Fibroblast of villous mesenchyme (primary cell): ENCODE data around the gene TEC. TPM values are rescaled to one million over a fixed set of nuclear protein-coding genes. Genes with fewer than 3 reads are reported as not detected.

Experiments
- DNase-seq: peaks from one replicate; pipeline ENCODE4 v3.0.0-alpha.2; 2010; ENCODE audit warnings: low read depth
- H3K4me3 ChIP-seq: 2 replicates; pipeline ENCODE4 v1.5.1; 2011; ENCODE audit warnings: low read depth, mild to moderate bottlenecking, low read length
- CTCF ChIP-seq: IDR thresholded peaks from 2 replicates; pipeline ENCODE4 v1.5.1; 2012; ENCODE audit warnings: low read depth, mild to moderate bottlenecking, low read length; ENCODE audit not compliant: insufficient read depth
- total RNA-seq: library from RNA; depleted of rRNA; stranded (reverse); fragments of >200 nt; gene quantifications from 2 replicates; pipeline ENCODE4 v1.2.3, GENCODE V29; 2012

TEC gene
- total RNA-seq, 1 donor = 0.43 TPM

- DNase-seq = no peak
- TF ChIP-seq CTCF = no peak
- no peak overlapping the region for H3K4me3 ChIP-seq
Observed at GRCh38 chr4:48121180-48121579, 148.5 kb downstream of the TEC start.

- DNase-seq = no peak
- no peak overlapping the region for H3K4me3 ChIP-seq
- no peak for TF ChIP-seq CTCF
Observed at GRCh38 chr4:48120132-48120531, 149.5 kb downstream of the TEC start.

DNA sequence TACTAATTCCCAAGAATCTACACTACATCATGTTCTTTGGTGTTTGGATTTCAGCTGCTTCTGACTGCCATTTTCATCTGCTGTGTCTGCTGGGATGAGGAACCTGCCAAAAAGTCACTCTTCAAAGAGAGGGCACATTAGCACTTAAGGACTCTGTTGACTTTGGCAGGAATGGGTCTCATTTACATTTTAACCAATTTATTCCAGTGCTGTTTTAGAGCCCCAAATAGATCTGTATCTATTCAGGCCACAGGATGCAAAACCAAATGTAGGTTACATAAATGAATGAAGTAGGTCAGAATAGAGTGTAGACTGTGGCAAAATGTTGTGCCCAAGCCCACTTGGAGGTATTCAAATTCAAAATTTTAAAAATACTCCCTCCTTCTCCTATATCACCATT, 150.0 kb downstream of the TEC start:
- TF ChIP-seq CTCF = no peak
- no peak for DNase-seq
- no peak overlapping the region for H3K4me3 ChIP-seq

- no peak overlapping the region for H3K4me3 ChIP-seq
- TF ChIP-seq CTCF = no peak
- DNase-seq = no peak
Observed at GRCh38 chr4:48118081-48118480, 151.6 kb downstream of the TEC start.

DNA sequence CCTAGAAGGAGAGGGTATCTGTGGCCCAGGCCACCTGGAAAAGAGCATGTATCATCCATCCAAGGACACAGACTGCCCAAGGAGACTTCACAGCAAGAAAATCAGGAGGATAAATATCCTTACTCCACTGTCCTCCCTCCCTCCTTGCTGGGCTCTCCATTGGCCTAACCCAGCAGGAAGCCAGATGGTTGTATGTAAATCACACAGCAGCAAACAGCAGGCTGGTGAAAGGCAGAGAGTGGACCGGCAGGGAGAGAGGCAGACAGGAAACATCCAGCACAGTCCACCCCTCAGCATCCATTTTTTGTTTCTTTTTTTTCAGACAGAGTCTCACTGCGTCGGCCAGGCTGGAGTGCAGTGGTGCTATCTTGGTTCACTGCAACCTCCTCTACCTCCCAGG, 153.1 kb downstream of the TEC start:
- no peak for DNase-seq
- H3K4me3 ChIP-seq = no peak overlapping the region
- TF ChIP-seq CTCF = no peak

DNA sequence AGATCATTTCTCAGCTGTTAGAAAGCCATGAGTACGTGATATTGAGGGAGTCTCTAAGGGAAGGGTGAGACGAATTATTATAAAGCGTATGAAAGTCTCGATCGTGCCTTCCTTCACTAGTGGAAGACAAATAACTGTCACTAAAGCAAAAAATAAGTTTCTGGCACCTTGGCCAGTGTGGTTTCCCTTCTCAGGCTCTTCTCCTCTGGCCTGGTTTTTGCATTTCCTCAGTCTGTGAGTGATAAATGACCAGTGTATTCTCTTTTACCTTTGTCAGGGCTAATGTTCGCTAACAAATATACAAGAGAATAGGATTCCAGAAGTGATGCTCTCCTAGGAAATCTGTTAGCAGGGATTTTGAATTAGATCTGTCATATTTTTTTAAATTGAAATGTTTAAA, 155.2 kb downstream of the TEC start:
- no peak overlapping the region for H3K4me3 ChIP-seq
- DNase-seq = no peak
- no peak for TF ChIP-seq CTCF

DNA sequence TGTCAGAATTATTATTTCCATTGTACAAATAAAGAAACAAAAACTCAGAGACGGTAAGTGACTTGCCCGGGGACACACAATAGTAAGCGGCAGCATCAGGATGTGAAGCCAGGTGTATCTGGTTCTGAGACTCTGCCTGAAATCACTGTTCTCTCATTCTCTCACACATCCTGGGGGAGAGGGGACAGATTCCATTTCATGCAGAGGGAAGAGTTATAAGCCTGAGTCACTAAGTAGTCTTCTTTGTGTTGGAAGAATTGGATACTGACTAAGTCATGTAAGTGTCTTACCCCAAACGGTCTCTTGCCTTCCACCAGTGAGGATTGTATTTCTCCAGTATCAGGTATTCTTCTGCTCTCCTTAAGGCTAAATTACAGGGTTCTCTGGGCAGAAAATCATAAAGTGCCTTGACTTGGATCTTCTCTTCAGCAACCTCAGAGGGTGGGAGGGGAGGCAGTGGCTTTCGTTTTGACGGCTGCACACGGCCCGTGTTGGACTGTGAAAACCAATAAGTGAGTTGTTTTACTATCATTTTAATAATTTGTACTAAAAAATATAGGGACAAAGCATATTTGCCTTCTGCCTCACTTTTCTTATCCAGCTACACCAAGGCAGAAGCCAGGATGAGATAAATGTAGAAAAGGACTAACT, 157.5 kb downstream of the TEC start:
- DNase-seq = no peak
- no peak for TF ChIP-seq CTCF

More for the DNA sequence above, 157.5 kb downstream of the TEC start:
- H3K4me3 ChIP-seq = no peak overlapping the region
